HepG2 (cell line): ENCODE results near the gene LAMC3.

Source experiments
- ADNP ChIP-seq: sonication (generic); formaldehyde crosslinking; IDR thresholded peaks from 2 replicates; pipeline ENCODE4 v1.4.0; 2020; ENCODE audit warnings: missing genetic modification reagents
- GZF1 ChIP-seq: sonication (generic); formaldehyde crosslinking; IDR thresholded peaks from 2 replicates; pipeline ENCODE4 v1.5.1; 2020; ENCODE audit warnings: mild to moderate bottlenecking, missing genetic modification reagents
- JUNB ChIP-seq: sonication (generic); formaldehyde crosslinking; IDR thresholded peaks from 2 replicates; pipeline ENCODE4 v1.8.0; 2022; ENCODE audit warnings: missing genetic modification reagents, mild to moderate bottlenecking, borderline replicate concordance
- MTA1 ChIP-seq: sonication (generic); formaldehyde crosslinking; IDR thresholded peaks from 2 replicates; pipeline ENCODE4 v1.4.0; 2020; ENCODE audit warnings: missing genetic modification reagents, mild to moderate bottlenecking, borderline replicate concordance
- SP140L ChIP-seq: sonication (generic); formaldehyde crosslinking; IDR thresholded peaks from 2 replicates; pipeline ENCODE4 v1.4.0; 2020; ENCODE audit warnings: missing genetic modification reagents, borderline replicate concordance
- ZNF234 ChIP-seq: sonication (generic); formaldehyde crosslinking; conservative IDR thresholded peaks from 2 replicates; pipeline ENCODE4 v1.5.1; 2020; ENCODE audit warnings: mild to moderate bottlenecking, missing genetic modification reagents
- ZNF30 ChIP-seq: sonication (generic); formaldehyde crosslinking; IDR thresholded peaks from 2 replicates; pipeline ENCODE4 v1.5.0; 2020; ENCODE audit warnings: mild to moderate bottlenecking, missing genetic modification reagents
- TF ChIP-seq, protein P1 (sequence below): sonication (generic); formaldehyde crosslinking; IDR thresholded peaks from 2 replicates; pipeline ENCODE4 v1.5.0; 2020; ENCODE audit warnings: mild to moderate bottlenecking, missing genetic modification reagents, moderate library complexity

DNA sequence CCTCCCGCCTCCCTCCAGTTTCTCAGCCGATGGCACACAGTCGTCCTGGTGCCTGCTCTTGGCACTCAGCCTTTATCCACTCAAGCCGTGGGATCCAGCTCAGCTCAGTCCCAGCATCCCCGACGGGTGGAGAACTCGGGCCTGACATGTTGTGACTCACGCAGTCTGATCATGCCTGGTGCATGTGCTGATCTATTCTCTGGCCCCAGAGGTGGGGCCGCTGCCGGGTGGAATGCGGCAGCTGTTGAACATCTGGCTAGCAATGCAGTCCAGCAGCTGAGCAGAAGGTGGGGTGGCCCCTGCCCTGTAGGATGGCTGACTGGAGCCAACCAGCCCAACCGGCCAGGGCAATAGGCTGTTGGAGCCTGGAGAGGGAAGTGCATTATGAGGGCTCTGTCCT, 85.6 kb downstream of the LAMC3 start:
- TF ChIP-seq ZNF30 (CRISPR knock-in tag) (no peak), MTA1 (CRISPR knock-in tag) (no peak), ADNP (CRISPR knock-in tag) (no peak), JUNB (CRISPR knock-in tag) (no peak), GZF1 (no peak), SP140L (CRISPR knock-in tag) (no peak), ZNF234 (no peak)
- TF ChIP-seq, protein P1, sequence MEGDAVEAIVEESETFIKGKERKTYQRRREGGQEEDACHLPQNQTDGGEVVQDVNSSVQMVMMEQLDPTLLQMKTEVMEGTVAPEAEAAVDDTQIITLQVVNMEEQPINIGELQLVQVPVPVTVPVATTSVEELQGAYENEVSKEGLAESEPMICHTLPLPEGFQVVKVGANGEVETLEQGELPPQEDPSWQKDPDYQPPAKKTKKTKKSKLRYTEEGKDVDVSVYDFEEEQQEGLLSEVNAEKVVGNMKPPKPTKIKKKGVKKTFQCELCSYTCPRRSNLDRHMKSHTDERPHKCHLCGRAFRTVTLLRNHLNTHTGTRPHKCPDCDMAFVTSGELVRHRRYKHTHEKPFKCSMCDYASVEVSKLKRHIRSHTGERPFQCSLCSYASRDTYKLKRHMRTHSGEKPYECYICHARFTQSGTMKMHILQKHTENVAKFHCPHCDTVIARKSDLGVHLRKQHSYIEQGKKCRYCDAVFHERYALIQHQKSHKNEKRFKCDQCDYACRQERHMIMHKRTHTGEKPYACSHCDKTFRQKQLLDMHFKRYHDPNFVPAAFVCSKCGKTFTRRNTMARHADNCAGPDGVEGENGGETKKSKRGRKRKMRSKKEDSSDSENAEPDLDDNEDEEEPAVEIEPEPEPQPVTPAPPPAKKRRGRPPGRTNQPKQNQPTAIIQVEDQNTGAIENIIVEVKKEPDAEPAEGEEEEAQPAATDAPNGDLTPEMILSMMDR (CRISPR knock-in tag): no peak
